ENCODE results near the gene SLC6A5.

Gene SLC6A5

GRCh38 chr11:20597154-20597679 lies 2.2 kb upstream of the SLC6A5 start:
- no peak for FAIRE-seq

GRCh38 chr11:20597680-20598484 lies 1.5 kb upstream of the SLC6A5 start:
- FAIRE-seq: no peak

GRCh38 chr11:20598492-20598891 lies 916 bp upstream of the SLC6A5 start:
- no peak for FAIRE-seq

- FAIRE-seq: no peak
These were observed 575 bp downstream of the SLC6A5 start for GRCh38 chr11:20600020-20600346.

GRCh38 chr11:20600551-20600950 lies 1.1 kb downstream of the SLC6A5 start:
- no peak for FAIRE-seq

GRCh38 chr11:20601221-20601914 lies 2.0 kb downstream of the SLC6A5 start:
- no peak for FAIRE-seq

GRCh38 chr11:20604295-20604803 lies 4.9 kb downstream of the SLC6A5 start:
- FAIRE-seq: no peak

GRCh38 chr11:20604864-20605601 lies 5.6 kb downstream of the SLC6A5 start:
- no peak for FAIRE-seq

GRCh38 chr11:20605602-20606091 lies 6.2 kb downstream of the SLC6A5 start:
- FAIRE-seq: no peak

- no peak for FAIRE-seq
These were observed 9.5 kb downstream of the SLC6A5 start for GRCh38 chr11:20608934-20609333.

GRCh38 chr11:20609727-20610707 lies 10.6 kb downstream of the SLC6A5 start:
- FAIRE-seq: no peak

GRCh38 chr11:20610825-20611224 lies 11.4 kb downstream of the SLC6A5 start:
- FAIRE-seq: no peak

GRCh38 chr11:20611445-20611844 lies 12.0 kb downstream of the SLC6A5 start:
- no peak for FAIRE-seq

- FAIRE-seq: no peak
These were observed 12.5 kb downstream of the SLC6A5 start for GRCh38 chr11:20611892-20612291.

GRCh38 chr11:20612416-20612815 lies 13.0 kb downstream of the SLC6A5 start:
- no peak for FAIRE-seq

- FAIRE-seq: no peak
These were observed 17.5 kb downstream of the SLC6A5 start for GRCh38 chr11:20616920-20617319.

- no peak for FAIRE-seq
These were observed 18.1 kb downstream of the SLC6A5 start for GRCh38 chr11:20617346-20618005.

GRCh38 chr11:20618083-20618482 lies 18.7 kb downstream of the SLC6A5 start:
- FAIRE-seq: no peak

GRCh38 chr11:20620988-20621387 lies 21.6 kb downstream of the SLC6A5 start:
- no peak for FAIRE-seq

- no peak for FAIRE-seq
These were observed 22.3 kb downstream of the SLC6A5 start for GRCh38 chr11:20621679-20622078.

GRCh38 chr11:20623252-20623651 lies 23.8 kb downstream of the SLC6A5 start:
- FAIRE-seq: no peak

All from A204.1 (cell line).